SK-MEL-5 (cell line): ENCODE measurements around the gene FAM83F. TPM values are rescaled to one million over a fixed set of nuclear protein-coding genes. Genes with fewer than 3 reads are reported as not detected.

Source experiments
- DNase-seq: peaks from one replicate; pipeline ENCODE4 v3.0.0-alpha.2; 2016; ENCODE audit warnings: low read depth, low spot score
- in situ Hi-C: cut with HindIII; loops from 2 replicates; pipeline ENCODE4 v1.10.0; 2016; ENCODE audit warnings: low sequenced_read_pairs, high pct_unique_total_duplicates, low pct_unique_long_range_greater_than_20kb
- total RNA-seq: library from RNA; depleted of rRNA; stranded (reverse); fragments of >200 nt; shearing (Covaris generic); gene quantifications from 2 replicates; pipeline ENCODE4 v1.2.3, GENCODE V29; 2014

The FAM83F gene
- total RNA-seq, 1 experiment from 2014 or later: not detected

DNA sequence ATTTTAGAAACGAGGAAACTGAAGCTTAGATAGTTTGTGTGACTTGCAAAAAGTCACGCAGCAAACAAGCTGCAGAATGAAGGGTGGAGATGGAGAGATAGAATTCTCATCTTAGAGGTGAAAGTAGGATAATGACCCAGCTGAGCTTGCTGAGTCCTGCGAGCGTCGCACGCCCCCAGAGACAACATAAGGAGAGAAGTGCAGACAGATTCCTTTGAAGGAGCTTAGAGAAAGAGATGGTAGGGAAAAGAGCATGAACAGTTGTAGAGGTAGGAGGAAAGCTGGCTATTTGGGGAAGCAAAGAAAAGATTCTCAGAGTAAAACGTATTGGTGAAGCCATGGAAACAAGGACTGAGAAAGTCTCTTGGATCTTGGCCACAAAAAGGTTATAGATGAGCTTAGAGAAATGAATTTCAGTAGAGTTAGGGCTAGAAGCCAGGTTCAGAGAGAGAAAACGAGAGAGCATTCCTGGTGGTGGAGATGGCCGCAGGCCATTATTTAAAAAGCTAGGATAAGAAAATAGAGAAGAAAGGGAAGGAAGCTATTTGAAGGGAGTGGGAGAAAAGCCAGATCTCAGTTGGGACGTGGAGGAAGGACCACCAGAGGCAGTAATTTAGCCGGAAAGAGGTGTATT is 44.8 kb downstream of the FAM83F start:
- DNase-seq: no peak
- in situ Hi-C loops: no loop called here

DNA sequence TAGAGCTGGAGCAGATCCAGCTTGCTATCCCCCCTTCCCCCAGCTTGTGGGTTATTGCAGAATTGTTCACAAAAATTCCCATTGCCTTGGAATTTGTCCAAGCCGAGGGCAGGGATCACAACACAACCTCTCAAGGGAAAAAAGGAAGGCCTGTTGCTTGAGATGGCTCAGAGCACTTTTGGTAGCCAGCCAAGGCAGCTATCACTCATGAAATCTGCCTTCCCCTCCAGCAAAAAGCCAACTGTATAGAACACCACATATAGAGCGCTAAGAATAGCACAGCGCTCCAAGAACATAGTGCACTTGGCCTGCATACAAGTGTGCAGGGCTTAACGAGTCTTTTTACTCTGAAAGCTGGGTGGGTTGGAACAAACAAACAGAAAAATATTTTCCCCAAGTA is 46.2 kb downstream of the FAM83F start:
- in situ Hi-C loops: no loop called here

DNA sequence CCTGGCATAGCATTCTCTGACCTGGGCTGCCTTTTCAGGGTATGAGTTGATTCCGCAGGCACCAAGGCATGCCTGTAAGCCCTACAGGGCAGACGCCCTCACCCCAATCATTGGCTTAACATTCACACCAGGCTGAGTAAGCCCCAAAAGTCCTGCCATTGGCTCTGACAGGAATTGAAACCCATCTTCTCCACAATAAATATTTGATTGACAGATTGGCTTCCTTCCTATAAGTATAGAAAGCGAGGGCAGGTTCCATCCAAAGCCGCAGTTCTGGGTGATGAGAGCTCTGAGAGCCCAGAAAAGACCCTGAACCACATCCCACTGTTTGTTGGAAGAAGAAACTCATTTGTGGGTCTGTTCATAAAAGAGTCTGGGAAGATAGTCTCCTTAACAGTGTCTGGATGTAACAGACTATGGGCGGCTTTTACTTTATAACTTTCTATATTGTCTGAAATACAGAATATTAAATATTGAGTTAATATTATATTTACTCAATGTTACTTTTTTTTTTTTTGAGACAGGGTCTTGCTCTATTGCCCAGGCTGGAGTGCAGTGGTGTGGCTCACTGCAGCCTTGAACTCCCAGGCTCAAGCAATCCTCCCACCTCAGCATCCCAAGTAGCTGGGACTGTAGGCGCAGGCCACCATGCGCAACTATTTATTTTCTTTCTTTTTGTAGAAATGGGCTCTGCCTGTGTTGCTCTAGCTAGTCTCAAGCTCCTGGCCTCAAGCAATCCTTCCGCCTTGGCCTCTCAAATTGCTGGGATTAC is 46.8 kb downstream of the FAM83F start:
- in situ Hi-C loops: no loop called here

More for the DNA sequence above, 46.2 kb downstream of the FAM83F start:
- DNase-seq: peak; percentile 94

DNA sequence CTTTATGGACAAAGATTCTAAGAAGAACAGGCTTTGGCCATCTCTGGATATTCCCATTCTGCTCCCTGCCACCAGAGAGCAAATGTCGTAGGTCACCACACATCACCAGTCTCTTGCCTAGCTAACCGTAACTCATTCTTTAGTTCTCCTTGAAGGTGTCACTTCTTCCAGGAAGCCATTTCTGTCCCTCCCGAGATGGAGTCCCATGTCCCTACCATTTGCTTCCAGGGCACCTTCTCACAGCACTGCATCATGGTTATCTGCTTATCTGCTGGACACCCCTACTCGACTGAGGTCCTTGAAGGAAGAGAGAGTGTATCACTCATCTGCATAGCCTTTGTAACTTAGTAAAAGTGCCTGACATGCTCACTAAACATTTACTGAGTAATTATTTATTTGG is 47.6 kb downstream of the FAM83F start:
- in situ Hi-C loops: no loop called here
- DNase-seq: no peak

More for the DNA sequence above, 46.8 kb downstream of the FAM83F start:
- DNase-seq: no peak

DNA sequence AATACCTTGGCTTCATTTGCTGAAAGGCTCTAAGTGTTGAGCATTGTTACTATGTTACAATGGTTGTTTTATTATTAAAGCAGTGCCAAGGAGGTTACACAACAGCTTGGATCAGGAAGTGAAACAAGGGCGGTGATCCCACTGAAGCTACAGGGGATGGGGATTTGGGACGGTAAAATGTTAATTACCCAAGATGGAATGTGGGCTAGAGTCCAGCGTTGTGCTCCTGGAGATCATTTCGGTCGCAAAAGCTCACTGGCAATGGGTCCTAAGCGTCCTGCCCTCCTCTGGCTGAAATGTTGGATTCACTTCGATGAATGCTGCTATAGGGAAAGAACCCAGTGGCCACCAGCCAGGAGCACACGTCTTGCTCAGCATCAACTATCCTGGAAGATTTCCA is 48.3 kb downstream of the FAM83F start:
- DNase-seq: peak; percentile 42
- in situ Hi-C loops: no loop called here

DNA sequence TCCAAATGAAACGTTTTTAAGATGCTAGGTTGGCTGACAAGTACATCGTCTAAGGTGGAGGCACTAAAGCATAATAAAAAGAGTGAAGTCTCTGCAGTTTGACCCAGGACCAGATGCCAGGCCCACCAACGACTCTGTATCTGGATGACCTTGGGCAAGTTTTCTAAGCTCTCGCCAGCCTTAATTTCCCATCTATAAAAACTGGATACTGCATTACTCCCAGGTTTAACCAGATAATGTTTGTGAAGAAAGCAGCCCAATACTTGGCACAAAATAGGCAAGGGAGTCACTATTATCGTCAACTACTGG is 49.0 kb downstream of the FAM83F start:
- in situ Hi-C loops: no loop called here
- DNase-seq: no peak

DNA sequence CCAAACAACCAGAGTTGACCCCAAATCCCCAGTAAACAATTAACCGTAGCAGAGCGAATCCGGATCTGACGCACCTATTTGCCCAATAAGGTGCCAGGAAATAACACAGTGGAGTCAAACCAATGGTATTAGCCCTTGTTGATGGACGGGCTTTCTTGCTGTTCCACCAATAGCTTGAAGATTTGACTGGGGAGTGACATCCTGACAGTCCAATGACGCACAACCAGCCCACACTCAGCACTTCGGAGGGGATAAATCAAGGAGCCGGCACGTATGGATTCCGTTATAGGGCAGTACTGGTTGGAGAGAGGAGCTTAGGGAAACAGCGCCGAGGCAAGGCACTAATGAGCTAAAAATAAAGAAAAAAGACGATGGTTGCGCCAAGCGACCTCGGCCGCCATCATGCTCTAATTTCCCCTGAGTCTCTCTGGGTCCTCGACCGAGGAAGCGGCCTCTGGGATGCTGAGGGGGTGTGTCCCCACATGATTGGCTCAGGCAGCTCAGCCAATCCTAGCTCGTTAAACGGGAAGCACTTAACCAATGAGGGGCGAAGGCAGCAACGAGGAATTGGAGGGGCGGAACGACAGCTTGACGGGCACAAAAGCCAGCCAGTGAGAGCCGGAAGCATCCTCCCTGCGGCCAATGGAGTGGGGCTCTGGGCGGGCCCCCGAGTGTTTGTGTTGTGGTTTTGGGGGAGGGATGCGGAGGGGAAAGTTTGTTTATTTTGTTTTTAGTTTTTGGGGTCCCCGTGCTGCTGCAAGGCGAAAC is 49.5 kb downstream of the FAM83F start:
- DNase-seq: peak; percentile 100
- in situ Hi-C loops: no loop called here

DNA sequence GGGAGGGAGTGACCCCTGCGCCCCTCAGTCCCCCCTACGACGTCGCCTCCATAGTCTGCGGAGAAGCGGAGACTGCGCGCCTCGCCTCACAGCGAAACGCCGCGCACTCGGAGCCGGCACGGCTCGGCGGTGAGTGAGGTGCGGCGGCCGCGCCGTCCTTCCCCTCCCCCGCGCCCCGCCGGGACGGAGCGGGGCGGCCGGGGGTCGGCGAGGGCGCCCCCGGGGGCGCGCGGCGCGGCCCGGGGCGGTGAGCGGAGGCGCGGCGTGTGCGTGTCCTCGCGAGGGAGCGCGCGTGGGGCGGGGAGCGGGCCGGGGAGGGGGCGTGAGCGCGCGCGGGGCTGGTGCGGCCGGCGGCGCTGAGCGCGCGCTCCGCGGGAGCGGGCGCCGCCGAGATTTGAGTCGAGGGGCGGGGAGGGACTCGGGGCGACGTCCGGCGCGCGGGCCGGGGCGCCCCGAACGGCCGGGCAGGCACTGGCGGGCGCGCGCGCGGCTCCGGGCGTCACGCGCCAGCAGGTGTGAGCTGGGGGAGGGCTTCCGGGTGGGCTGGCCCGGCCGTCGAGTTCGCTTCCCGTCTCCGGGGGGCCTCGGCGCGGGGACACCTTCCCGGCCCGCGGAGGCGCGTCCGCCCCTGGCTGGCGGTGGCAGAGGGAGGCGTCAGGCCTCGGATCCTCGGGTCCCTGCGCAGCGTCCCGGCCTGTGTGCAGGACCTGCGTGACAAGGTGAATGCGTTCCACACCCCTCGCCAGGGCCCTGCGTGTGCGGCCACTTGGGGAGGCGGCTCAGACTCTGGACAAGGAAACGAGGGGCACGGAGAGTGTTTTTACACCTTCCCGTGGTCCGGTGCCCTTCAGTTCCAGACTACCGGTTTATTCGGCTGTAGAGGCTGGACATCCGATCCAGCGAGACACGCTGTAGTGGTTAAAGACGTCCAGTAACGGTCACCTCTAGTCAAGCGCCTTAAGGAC is 50.4 kb downstream of the FAM83F start:
- in situ Hi-C loops: no loop called here

DNA sequence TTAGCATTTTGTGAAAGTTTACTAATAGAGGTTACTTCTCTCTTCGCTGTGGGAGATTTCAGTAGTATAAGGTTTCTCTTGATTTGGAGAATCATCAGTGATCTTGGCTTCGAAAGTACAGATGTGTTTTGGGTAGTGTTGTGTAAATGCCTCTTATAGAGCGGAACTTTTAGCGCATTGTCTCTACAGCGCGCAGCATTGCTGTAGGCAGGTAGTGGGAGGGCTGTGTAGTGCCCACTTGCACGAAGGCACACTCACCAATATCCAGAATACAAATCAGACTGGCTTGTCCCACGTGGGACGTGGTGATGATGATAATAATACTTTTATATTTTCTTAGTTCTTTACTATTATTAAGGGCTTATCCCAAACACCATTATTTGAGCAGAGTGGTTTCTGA is 51.4 kb downstream of the FAM83F start:
- DNase-seq: no peak
- in situ Hi-C loops: no loop called here

More for the DNA sequence above, 50.4 kb downstream of the FAM83F start:
- DNase-seq: peak; percentile 39

DNA sequence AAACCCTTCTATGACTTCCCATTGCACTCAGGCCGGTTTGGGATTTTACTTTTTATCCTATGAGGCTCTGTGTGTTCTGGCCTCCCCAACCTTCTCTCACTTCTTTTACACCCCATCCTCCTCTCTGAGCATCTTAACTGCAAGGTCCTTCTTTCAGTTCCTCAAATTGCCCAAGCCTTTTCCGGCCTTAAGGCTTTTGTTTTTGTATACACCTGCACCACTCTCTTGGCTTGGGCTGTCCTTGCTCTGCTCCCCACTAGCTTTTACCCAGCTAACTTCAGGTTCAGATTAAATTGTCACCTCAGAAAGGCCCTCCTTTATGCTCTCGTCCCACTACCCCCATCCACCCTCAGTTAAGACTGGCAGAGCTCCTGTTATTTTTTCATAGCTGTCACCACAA is 55.5 kb downstream of the FAM83F start:
- in situ Hi-C loops: loop anchor here (25.0 kb wide), 1 partner anchor 137 kb away; the partner anchor contains the start of gene TNRC6B
- no peak for DNase-seq

DNA sequence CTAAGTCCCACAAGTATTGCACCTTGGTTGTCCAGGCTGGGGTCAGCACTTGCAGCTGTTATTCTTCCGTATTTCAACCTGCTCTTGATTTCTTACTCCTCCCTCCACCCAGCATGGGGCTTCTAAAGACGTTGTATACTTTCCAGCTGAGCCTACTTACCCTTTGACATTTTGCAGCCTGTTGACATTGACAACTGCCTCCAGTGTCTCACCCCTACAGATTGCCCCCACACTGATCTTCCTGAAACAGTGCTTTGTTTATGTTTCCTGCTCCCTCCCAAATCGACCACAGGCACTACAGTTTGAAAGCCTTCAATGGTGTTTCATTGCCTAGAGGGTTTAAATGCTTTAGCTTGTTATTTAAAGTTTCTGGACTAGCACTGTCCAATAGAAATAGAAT is 56.6 kb downstream of the FAM83F start:
- peak; percentile 94 for DNase-seq
- in situ Hi-C loops: loop anchor here (25.0 kb wide), 1 partner anchor 136 kb away; the partner anchor contains the start of gene TNRC6B

DNA sequence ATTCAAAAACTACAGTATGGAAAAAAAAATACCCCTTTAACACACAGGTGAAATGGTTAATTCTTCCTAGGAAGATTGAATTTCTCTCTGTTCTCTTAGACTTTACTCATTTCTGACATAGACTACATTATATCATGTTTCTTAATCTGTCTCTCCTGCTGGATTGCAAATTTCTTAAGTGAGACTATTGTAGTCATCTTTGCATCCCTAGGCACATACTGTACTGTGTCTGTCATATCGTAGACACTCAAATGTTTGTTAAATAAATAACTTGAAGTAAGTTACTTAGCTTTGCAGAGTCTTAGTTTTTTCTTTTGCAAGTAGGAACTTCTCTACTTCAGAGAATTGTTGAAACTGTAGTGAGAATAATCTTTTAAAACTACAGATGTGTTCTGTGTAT is 58.7 kb downstream of the FAM83F start:
- no peak for DNase-seq
- in situ Hi-C loops: loop anchor here (25.0 kb wide), 1 partner anchor 134 kb away; the partner anchor contains the start of gene TNRC6B

DNA sequence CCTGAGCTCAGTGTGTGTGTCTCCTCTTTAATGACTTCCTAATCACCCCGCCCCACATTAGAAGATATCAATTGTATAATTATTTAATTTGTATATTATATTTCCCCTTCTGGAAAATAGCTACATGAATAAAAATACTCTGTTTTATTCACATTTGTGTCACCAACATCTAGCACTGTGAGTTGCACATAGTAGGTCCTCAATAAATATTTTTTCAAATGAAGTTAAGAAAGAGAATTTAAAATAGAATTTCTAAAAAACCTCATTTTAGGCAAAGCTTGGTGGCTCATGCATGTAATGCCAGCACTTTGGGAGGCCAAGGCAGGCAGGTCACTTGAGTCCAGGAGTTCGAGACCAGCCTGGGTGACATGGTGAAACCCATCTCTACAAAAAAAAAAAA is 59.7 kb downstream of the FAM83F start:
- in situ Hi-C loops: loop anchor here (25.0 kb wide), 1 partner anchor 133 kb away; the partner anchor contains the start of gene TNRC6B
- no peak for DNase-seq

DNA sequence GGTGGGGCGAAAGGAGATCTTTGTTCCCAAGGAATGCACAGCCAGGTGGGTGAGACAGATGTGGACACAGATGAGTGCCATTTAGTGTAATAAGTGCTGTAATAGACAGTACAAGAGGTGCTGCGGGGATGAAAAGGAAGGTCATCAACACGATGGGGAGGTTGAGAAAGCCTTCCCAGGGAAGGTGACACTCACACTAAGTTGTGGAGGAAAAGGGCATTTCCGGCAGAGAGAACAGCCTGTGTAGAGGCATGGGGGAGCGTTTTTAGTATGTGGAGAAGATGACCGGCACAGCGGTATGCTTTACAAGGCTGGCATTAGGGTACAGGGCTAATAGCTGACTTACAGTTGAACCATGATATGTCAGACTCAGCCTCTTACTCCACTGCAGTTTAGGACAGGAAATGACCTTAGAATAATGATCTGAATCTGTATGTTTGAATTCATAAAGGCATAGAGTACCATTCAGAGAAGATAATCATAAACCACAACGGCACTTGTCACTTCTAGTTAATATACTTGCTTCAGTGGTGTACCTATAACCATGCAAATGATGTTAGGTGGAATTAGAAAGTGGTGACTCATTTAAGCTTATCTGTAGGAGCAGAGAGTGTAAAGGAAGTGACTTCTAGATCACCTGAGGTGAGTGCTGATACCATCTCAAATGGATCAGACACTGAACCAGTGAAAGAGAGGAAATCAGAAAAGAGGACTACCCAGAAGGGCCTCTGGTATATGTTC is 60.6 kb downstream of the FAM83F start:
- no peak for DNase-seq
- in situ Hi-C loops: loop anchor here (25.0 kb wide), 1 partner anchor 132 kb away; the partner anchor contains the start of gene TNRC6B

DNA sequence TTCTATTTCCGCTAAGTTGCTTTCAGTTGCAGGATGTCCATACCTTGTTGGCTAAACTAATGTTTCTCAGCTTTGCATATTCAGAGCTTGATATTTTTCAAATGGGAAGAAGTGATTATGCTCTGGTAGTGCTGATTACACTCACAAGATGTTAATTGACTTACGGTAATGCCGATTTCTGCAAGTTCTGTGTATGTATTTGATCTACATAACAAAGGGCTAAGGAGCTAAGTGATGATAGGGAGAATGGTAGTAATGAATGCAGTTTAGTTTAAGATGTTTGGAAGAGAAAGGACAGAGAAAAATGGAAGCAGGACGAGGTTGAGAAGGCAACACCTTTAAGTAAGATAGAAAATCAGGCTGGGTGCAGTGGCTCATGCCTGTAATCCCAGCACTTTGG is 61.4 kb downstream of the FAM83F start:
- in situ Hi-C loops: loop anchor here (25.0 kb wide), 1 partner anchor 131 kb away; the partner anchor contains the start of gene TNRC6B
- no peak for DNase-seq

DNA sequence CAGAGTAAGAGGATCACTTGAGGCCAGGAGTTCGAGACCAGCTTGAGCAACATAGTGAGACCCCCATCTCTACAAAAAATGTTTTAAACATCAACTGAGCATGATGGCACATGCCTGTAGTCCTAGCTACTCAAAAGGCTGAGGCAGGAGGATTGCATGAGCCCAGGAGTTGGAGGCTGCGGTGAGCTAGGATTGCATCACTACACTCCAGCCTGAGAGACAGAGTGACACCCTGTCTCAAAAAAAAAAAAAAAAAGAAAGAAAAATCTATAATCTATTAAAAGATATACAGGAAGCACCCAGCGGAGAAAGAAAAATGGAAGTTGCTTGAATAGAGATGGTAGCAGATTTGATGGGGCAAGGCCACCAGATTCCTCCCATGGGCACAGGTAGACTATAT is 61.8 kb downstream of the FAM83F start:
- DNase-seq: no peak
- in situ Hi-C loops: loop anchor here (25.0 kb wide), 1 partner anchor 131 kb away; the partner anchor contains the start of gene TNRC6B
